Measurements from ENCODE around the gene LHFPL3.

- TF ChIP-seq CTCF (conservative IDR thresholded peaks at IDR 0.05; ENCODE audit: low read depth, low read length) (no peak), EZH2 (IDR thresholded peaks at IDR 0.05; ENCODE audit: borderline replicate concordance, low read depth, low read length, poor library complexity, severe bottlenecking) (no peak)
Measured at GRCh38 chr7:104723001-104723400, 394.6 kb downstream of the LHFPL3 start.

Measured in A673 (cell line).